Ovary (tissue), 3 donors: Measurements from ENCODE around the gene C15orf39.

Source experiments
- EP300 ChIP-seq: sonication (generic); formaldehyde crosslinking; IDR thresholded peaks from one replicate; pipeline ENCODE4 v1.6.1; 2017; ENCODE audit warnings: antibody characterized with exemption
- POLR2A ChIP-seq: fragments of 450-650 bp; IDR thresholded peaks from one replicate; pipeline ENCODE4 v1.6.1; 2017; ENCODE audit warnings: antibody characterized with exemption, mild to moderate bottlenecking, moderate library complexity
- TF ChIP-seq, protein P1 (sequence below), 3 donors: fragments of 450-650 bp in 2 of 3; fragments of 200-600 bp in 1 of 3; IDR thresholded peaks; one replicate each; pipeline versions ENCODE4 v1.5.1 to v1.8.0; 2016 to 2022; ENCODE audit warnings: antibody characterized with exemption in 3 of 3, mild to moderate bottlenecking in 1 of 3
- donor health status: DM: no; HTN: no; CAD: no.

DNA sequence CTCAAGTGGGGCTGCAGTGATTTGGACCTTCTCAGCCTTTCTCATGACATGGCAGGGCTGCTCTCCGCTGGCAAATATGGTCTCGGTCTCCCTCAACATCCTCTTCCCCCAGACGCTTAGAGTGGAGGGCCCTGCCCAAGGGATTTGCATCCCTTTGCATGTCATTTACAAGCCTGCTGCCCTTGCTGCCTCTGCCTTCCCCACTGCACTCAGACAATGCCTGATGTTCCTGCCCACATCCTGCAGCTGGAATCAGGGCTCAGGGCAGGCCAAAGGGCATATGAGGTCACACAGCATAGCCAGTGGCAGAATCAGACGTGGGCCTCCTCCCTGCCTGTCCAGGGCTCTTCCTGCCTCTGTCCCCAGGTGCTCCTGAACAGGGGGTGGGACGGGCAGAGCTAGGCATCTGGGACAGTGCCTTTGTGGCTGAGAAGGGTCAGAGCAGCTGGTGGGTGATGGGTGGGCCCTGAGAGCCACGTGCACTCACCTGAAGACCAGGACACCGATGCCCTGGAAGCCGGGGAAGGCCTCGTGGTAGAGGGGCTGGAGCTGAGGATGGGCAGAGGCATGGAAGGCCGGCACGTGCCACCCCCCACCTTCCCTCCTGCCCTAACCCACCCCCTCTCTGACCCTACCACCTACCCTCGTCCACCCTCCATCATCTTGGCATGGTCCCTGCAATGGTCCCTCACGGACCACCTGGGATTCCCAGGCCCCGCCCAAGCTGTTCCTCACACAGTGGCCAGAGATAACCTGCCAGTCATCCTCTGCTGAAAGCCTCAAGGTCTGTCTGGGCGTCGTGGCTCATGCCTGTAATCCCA, 29.1 kb downstream of the C15orf39 start:
- TF ChIP-seq, protein P1, sequence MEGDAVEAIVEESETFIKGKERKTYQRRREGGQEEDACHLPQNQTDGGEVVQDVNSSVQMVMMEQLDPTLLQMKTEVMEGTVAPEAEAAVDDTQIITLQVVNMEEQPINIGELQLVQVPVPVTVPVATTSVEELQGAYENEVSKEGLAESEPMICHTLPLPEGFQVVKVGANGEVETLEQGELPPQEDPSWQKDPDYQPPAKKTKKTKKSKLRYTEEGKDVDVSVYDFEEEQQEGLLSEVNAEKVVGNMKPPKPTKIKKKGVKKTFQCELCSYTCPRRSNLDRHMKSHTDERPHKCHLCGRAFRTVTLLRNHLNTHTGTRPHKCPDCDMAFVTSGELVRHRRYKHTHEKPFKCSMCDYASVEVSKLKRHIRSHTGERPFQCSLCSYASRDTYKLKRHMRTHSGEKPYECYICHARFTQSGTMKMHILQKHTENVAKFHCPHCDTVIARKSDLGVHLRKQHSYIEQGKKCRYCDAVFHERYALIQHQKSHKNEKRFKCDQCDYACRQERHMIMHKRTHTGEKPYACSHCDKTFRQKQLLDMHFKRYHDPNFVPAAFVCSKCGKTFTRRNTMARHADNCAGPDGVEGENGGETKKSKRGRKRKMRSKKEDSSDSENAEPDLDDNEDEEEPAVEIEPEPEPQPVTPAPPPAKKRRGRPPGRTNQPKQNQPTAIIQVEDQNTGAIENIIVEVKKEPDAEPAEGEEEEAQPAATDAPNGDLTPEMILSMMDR (IDR thresholded peaks at IDR 0.05) = no peak
- TF ChIP-seq POLR2A (no peak), EP300 (no peak)
